NB4 (cell line): ENCODE measurements around the gene RCE1.
"Not testable (repeated sequence)": the region's sequence is repeated elsewhere in the genome, so short reads cannot be mapped to it uniquely, and the experiment has no call there.

Experiments
- CTCF ChIP-seq: IDR thresholded peaks from one replicate; pipeline ENCODE4 v1.5.1; 2012; ENCODE audit warnings: low read depth, low read length
- MYC ChIP-seq: IDR thresholded peaks from 2 replicates; pipeline ENCODE4 v1.6.1; 2011; ENCODE audit warnings: low read depth, low read length

GRCh38 chr11:66824573-66824972 lies 18.7 kb upstream of the RCE1 start:
- not testable (repeated sequence) for TF ChIP-seq MYC, CTCF
